H1 (cell line): Measurements from ENCODE around the gene ZNF74.
"Not testable (repeated sequence)": the region's sequence is repeated elsewhere in the genome, so short reads cannot be mapped to it uniquely, and the experiment has no call there.

ENCODE experiments used
- ATF3 ChIP-seq: IDR thresholded peaks from 2 replicates; pipeline ENCODE4 v1.6.1; 2011; ENCODE audit warnings: low read depth, mild to moderate bottlenecking, low read length; ENCODE audit not compliant: insufficient read depth
- TF ChIP-seq, protein P1 (sequence below), 3 experiments: IDR thresholded peaks; 1 replicate in 2 of 3; 2 replicates in 1 of 3; pipeline versions ENCODE4 v1.5.1 to v1.6.1; 2011; ENCODE audit warnings: low read length in 3 of 3, mild to moderate bottlenecking in 3 of 3, inconsistent platforms in 2 of 3, low read depth in 1 of 3, moderate library complexity in 1 of 3; ENCODE audit not compliant: insufficient read depth in 1 of 3; ENCODE audit errors: control extremely low read depth in 1 of 3

GRCh38 chr22:20373195-20373706 is 20.7 kb upstream of the ZNF74 start:
- TF ChIP-seq, protein P1, sequence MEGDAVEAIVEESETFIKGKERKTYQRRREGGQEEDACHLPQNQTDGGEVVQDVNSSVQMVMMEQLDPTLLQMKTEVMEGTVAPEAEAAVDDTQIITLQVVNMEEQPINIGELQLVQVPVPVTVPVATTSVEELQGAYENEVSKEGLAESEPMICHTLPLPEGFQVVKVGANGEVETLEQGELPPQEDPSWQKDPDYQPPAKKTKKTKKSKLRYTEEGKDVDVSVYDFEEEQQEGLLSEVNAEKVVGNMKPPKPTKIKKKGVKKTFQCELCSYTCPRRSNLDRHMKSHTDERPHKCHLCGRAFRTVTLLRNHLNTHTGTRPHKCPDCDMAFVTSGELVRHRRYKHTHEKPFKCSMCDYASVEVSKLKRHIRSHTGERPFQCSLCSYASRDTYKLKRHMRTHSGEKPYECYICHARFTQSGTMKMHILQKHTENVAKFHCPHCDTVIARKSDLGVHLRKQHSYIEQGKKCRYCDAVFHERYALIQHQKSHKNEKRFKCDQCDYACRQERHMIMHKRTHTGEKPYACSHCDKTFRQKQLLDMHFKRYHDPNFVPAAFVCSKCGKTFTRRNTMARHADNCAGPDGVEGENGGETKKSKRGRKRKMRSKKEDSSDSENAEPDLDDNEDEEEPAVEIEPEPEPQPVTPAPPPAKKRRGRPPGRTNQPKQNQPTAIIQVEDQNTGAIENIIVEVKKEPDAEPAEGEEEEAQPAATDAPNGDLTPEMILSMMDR (IDR thresholded peaks at IDR 0.05; ENCODE audit: control extremely low read depth in 1 of 3, insufficient read depth in 1 of 3, low read depth in 1 of 3, low read length in 3 of 3), result not testable (repeated sequence)
- not testable (repeated sequence) for TF ChIP-seq ATF3
